Stimulated activated CD8-positive, alpha-beta memory T cell treated with anti-CD3 and anti-CD28 coated beads, Interleukin-7, amount 100 ng/mL, for 24 hours (primary cell): Measurements from ENCODE around the gene BAMBI.

Source experiments
- DNase-seq: peaks from one replicate; pipeline ENCODE4 v3.0.0-alpha.2; 2020; ENCODE audit warnings: low read depth

The BAMBI gene

DNA sequence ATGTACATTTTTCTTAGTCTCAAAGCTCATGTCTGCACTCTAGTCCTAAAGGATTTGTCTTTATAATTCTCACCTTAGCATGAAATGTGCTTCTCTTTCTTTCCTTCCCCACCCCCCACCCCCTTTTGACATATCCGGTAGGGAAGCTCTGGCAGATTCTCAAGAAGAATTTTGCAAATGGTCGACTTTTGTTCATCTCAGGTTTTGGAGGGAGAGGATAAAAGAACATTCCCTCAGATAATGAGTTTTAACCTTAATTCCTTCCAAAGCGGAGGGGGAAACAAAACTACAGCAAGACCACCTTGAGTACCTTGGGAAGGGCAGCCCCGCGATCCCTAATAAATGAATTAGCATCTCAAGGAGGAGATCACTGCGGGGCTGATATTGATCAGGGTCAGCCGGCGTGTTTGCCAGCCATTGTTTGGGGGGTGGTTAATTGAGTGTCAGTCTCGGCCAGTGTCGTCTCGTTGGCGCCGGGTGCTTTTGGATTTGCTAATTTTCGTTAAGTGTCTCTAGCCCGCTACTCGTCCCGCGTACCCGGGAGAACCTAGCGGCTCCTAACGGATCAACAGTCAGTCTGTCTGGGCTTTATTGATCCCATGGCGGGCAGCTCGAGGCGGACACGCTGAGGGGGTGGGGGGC is 874 bp upstream of the BAMBI start:
- no peak for DNase-seq

DNA sequence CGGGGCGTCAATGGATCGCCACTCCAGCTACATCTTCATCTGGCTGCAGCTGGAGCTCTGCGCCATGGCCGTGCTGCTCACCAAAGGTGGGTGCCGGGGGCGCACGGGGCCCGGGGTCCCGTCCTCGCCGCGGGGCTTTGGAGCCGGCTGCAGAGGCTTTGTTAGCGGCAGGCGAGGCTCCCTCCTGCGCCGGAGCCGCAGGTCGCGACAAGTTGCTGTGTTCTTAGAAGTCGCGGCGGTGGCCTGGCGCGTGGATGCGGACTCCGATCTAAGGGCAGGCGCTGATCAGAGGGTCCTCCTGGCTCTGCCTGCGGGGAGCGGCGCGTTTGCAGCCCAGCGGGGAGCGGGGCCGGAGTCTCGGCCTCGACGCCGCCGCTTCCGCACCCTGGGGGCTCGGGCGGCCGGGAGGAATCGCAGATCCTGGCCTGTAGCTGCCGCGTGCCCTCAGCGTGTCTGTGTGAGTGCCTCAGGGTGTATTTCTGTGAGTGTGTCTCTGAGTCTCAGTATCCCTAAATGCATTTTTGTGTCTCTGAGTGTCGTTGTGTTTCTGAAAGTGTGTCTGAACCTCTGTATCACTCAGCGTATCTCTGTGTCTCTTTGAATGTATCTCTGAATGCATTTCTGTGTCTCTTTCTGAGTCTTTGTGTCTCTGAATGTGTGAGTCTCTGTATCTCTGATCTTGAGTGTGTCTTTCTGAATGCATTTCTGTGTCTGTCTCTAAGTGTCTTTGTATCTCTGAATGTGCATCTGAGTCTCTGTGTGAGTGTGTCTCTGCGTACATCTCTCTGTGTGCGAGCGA is 766 bp downstream of the BAMBI start:
- DNase-seq, result no peak

DNA sequence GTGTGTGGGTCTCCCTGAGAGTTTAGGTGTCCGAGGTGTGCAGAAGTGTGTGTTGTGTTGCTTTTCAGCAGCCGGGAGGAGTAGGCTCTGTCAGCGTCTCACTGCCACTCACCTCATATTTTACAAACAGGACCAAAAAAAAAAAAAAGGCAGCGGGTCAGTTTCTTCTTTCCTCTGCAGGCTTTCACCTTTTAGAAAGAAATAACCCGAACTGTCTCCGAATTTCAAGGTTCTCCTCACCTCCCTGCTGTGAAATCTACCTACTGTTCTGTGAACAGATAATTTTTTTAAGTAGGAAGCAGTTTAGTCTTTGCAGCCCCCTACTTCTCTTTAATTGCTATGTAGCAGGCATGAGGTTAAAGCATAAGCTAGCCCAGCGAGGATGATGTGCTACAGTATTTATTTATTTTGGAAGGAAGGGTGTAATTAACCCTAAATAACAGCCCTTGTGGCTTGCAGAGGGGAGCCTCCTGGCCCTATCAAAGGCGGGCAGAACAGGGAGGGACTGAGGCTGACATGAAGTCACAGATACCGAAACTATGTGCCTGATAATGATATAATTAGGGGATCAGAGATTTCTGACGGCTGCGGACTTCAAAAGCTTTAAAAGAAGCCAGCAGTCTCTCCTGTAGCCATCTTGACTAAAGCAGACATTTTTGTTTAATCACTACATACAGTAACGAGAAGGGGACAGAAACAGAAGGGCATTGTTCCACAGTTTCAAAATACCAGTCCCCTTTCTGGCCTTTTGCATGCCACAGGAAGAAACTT is 1.6 kb downstream of the BAMBI start:
- no peak for DNase-seq

DNA sequence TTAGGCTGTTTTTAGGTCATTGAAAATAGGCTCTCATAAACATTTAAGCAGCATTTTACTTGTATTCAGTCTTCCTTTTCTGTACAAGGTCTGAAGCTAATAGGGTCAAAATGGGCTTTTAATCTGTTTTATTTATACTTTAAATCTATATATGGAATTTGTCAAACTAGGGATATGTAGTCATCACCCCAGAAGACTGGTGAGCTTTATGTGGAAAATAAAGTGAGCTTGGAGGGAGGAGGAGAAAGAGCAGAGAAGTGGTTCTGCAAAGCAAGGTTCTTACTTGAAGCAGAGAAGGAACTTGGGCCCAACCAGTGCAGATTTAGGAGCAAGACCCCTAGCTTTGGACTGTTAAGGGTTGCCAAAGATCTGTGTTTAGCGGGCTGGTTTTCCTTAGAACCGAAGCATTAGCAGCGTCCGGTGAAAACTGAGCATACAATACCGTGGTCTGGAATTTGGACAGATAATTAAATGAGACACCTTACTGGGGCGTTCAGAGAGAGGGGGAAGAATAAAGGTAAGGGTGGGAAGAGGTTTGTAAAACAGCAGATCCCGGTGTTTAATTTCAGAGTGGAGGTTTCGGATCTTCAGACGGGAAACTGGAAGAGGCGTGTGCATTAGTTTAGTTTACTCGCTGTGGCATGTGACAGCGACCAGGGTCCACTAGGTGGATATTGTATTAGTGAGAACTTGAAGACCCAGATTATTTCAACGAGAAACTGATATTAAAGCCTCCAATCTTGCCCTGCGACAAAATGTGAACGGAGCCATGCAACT is 2.4 kb downstream of the BAMBI start:
- DNase-seq, result no peak

DNA sequence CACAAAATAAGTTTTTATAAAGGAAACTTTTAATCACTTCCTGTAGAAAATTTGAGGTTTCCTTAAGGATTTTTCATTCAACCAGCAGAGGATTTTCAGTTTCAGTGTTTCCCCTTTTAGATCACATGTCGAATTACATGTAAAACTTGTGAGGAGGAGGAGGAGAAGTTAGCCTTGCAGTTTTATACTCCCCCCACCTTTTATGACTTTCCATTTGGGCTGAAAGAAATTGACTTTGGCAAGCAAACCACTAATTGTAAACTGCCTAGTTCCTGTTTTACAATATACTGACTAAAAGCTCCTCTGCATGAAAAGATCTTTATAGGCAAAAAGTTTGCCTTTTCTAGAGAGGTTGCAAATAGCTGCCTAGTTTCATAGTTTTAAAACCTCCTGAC is 3.0 kb downstream of the BAMBI start:
- no peak for DNase-seq

DNA sequence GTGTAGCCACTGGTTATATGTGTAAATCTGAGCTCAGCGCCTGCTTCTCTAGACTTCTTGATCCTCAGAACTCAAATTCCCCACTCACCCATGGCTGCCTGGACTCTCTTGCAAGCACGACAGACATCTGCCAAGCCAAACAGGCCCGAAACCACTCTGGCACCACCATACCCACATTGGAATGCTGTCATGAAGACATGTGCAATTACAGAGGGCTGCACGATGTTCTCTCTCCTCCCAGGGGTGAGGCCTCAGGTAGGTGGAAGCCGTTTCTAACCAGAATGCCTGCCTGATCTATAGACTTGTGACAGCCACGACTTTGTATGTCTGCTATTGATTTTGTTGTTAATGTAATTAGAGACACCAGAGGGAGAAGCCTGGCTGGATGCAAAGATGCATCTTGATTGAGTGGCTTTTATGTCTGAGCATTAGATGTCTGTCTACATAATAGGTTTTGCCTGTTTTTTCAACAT is 4.0 kb downstream of the BAMBI start:
- DNase-seq, result no peak

DNA sequence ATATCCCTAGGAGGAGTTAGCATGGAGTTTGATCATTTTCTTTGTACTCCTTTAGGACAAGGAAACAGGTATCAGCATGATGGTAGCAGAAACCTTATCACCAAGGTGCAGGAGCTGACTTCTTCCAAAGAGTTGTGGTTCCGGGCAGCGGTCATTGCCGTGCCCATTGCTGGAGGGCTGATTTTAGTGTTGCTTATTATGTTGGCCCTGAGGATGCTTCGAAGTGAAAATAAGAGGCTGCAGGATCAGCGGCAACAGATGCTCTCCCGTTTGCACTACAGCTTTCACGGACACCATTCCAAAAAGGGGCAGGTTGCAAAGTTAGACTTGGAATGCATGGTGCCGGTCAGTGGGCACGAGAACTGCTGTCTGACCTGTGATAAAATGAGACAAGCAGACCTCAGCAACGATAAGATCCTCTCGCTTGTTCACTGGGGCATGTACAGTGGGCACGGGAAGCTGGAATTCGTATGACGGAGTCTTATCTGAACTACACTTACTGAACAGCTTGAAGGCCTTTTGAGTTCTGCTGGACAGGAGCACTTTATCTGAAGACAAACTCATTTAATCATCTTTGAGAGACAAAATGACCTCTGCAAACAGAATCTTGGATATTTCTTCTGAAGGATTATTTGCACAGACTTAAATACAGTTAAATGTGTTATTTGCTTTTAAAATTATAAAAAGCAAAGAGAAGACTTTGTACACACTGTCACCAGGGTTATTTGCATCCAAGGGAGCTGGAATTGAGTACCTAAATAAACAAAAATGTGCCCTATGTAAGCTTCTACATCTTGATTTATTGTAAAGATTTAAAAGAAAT is 4.8 kb downstream of the BAMBI start:
- DNase-seq, result no peak

DNA sequence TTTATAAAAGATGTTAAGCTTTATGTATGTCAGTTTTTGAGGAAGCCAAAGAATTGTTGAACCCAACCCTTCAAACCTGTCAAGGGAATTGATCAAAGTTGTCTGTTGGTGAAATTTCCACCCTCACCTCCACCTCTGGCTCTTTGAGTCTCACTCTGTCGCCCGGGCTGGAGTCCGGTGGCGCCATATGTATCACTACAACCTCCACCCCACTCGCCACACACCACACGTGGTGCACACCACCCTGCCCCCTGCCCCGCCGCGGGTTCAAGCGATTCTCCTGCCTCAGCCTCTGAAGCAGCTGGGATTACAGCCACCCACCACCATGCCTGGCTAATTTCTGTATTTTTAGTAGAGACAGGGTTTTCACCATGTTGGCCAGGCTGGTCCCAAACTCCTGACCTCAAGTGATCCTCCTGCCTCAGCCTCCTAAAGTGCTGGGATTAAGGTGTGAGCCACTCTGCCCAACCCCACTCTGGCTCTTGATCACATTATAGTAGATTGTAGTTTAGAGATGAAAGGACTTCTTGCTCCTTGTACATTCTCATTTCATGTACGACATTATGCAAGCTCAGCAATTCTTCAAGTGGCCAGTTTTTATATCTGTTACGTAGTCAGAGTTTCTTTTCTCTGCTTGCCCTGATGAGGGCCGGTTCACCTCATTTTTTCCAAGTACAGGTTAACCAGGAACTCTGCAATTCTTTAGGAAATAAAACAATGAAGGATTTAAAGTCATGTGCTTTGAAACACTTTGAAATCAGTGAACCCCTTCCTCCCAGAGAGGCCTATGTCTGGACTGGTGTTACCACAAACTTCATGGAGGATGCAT is 7.0 kb downstream of the BAMBI start:
- DNase-seq, result no peak

DNA sequence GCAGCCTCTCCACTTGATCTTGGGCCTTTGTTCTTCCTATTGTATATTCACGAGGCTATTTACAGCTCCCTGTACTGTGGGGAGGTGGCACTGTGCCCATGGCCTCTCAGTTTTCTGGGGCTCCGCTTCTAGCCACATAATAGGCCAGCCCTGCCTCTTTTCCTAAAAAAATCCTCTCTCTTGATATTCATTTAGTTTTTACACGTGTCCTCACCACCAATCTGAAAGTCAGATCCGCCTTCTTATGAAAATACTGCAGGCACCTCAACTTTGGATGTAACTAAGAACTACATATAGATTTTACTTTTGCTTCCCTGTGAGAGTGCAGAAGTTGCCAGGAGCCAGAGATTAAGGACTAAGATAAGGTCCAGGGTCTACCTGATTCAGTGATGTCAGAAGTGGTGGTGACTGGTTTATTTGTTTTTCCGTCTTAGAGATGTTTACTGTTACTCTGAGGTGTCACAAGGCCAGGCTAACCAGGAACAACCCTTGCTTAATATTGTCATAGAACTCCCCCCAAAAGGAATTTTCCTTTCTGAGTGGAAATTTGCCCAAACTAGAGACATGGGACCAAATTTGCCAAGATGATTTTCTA is 7.8 kb downstream of the BAMBI start:
- no peak for DNase-seq

DNA sequence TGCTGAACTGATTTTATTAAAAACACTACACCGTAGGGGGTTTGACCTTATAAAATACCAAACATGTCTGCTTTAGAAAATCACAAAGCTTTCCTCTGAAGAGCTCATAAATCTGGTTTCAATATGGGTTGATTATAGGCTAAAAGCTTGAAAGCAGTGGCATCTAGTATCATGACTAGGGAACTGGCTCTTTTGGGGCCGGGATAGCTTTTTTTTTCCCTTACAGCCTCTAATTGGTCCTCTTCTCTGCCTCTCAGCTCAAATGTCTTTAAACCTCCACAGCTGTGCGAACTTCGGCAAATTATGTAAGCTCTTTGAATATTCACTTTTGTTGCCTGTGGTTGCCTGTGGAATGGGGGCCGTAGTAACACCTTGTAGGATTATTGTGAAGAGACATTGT is 8.4 kb downstream of the BAMBI start:
- no peak for DNase-seq

DNA sequence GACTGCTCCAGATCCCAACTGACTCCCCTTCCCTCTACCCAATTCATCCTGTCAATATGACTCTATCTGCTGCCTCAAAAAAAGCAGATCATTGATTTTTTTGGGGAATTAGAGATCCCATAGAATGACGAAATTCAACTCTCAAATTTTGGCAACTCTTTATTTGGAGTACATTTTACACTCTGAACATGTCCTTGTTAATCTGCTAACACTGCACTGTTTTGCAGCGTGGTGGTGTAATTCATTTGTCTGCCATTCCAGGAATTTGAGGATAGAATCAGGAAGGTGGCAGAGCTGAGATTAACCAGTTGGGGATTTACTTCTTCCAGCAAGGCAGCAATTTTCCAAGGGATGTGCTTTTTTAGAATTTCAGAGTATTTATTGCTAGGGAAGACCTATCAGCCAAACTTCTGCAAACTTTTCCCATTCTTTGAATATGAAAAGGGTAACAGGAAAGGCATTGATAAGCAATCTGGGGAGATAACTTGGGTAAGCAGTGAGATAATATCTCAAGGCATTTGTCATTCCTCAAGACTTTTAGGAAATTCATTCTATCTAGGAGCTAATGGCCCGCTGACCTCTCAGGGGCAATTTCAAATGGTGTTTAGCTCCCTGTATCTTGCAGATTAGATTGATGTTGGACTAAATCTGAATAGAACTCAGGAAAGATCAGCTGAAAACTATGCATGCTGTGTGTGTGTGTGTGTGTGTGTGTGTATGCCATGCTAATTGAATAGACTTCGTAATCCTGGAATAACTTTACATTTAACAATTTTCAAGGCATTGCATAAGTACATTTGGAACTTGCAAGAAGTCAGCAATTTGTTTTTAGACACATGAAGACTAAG is 9.7 kb downstream of the BAMBI start:
- DNase-seq, result no peak

DNA sequence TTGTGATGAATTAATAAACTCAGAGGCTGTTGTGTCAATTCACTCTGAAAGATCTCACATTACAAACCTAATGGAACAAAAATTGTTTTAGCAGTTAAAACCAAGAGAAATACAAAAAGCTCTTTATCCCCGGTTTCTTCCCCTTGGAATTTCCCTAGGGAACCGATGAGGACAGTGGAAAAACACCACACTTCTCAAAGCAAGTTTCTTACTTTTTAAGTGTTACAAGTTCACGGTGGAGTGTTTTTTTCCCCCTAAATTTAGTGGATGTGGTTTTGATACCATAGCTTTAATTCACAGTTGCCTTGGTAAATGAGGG is 10.3 kb downstream of the BAMBI start:
- no peak for DNase-seq

DNA sequence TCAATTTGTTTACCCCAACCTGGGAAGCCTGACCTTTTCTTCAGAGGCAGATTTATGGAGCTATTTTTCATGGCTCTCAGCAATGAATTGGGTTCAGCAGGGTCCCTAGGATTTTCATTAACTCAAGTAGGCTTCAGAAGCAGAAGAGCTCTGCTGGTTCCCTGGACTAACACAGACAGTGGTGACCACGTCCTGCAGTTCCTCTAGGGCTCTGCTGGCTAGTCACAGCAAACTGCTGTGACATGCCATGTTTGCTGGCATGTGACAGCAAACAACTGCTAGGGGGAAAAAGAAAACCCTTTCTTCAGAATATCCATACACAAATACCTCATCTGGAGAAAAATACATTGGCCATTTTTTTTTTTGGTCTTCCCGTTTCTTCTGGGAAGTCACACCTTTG is 13.2 kb downstream of the BAMBI start:
- DNase-seq, result no peak

DNA sequence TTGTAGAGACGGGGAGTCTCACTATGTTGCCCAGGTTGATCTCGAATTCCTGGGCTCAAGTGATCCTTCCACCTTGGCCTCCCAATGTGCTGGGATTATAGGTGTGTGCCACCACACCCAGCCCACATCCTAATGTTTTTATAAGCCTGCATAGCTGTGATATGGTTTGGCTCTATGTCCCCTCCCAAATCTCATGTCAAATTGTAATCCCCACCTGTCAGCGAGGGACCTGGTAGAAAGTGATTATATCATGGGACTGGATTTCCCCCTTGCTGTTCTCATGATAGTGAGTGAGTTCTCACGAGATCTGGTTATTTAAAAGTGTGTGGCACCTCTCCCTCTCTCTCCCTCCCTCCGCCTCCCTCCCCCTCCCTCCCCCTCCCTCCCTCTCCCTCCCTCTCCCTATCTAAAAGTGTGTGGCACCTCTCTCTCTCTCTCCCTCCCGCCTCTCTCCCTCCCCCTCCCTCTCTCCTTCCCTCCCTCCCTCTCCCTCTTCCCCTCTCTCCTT is 13.9 kb downstream of the BAMBI start:
- DNase-seq, result no peak

DNA sequence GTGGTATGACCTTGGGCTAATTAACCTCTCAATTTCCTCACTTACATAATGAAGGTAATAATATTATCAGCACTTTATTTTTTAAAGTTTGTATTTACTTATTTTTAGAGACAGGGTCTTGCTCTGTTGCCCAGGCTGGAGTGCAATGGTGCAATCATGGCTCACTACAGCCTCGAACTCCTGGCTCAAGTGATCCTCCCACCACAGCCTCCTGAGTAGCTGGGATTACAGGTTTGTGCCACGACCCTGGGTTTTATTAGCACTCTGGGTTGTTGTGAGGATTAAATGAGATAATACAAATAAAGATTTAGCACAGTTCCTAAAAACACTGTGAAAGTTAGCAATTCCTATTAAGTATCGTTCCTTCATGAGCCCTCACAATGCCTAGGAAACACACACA is 14.7 kb downstream of the BAMBI start:
- no peak for DNase-seq

DNA sequence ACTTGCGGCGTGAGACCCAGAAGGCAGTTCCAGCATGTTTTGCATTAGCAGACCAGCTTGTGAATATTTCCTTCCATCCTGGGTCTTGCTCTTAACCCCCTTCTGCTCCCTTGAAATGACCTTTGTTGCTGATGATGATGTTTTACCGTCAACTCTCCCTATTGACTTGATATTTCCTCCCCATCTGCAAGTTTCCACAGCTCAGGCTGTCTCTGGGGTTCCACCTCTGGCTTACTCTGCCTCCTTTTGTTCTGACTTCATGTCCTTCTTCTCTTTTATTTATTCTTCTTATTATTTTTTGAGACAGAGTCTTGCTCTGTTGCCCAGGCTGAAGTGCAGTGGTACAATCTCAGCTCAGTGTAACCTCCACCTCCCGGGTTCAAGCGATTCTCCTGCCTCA is 17.2 kb downstream of the BAMBI start:
- no peak for DNase-seq

DNA sequence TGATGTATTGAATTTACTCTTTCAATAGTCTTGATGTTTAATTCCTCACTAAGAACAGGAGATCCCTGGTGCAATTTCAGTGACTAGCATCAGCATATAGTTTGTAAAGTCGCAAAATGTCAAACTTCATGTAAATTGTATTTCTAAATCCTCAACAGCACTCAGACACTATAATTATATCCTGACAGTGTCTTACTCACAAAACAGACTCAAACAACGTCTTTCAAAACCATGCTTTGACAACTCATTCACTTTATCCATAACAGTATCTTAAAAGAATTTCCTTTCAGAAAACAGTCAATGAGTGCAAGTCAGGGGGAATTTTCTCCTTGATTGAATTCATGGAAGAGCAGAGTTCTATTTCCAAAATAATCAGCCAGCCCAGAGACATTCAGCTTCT is 20.8 kb downstream of the BAMBI start:
- no peak for DNase-seq

DNA sequence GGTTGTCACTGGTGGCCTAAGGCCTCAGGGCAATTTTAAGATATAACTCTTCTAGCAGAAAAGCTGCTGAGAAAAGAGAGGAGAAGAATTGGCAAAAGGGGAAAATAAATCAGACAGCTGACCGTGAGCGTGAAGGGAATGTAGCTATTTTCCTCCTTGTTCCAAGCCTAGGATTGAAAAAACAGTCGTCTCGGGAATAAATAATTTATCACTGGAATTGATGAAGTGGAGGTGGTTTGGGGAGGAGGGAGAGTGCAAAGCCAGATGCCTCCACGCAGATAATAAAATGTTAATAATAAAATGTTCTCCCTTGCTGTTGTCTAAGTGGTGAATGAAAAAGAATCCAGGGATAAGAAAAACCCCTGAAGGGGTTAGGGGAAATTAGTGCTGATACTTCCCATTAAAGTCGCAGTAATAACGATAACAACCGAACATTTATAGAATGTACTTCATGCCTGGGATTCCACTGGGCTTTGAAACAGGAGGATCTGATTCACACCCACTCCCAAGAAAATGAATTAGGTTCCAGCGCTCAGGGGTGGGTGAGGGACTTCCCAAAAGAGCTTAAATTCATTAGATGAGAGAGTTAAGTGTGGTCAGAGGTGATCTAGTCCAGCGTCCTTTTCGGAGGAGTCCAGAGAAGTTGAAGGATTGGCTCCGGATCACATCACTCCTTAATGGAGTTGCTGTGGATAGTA is 27.3 kb downstream of the BAMBI start:
- DNase-seq, result no peak
